ENCODE results near the gene CDK6. TPM values are rescaled to one million over a fixed set of nuclear protein-coding genes. Genes with fewer than 3 reads are reported as not detected.

CDK6 gene
- total RNA-seq, 1 donor from 2014 or later, result 24.8 TPM

DNA sequence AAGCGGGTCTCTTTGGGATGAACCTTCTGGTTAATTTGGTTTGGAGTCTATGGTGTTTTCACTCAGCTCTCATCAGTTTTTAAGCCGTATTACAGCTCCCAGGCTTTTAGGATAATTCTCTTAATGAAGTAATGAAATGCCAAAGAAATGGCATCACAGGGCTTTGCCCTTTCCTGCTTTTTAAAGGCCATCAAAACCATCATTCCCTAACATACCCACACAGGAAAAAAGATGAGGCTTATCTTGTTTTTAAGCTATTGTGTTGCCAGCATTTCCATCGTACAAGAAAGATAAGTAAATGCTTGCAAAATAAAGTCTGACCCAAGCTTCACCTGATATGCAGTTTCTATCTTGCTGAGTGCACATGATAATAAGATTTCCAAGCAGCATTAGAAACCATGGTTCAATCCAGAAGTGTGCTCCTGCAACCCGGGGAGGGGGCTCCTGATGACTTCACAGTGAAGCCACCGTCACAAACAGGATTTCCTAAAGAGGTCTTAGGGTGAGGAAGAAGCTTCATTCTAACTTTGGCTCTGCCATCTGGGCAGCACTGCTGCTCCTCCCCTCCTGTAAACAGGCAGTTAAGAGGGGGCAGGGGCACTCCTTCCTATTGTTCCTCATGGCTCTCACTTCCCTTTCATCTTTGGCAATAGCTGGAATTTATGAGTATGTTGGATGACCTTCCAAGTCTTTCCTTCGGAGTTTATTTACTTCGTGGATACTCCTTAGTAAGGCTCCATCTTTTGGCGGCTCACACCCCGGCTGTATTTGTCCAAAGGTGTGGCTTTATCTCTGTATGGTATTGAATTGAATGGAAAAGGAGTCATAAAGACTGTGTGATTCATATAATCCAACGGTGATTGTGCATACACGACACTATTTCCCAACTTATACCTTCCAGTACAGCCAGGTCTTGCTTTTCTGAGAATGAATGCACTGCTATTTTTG lies 191.0 kb downstream of the CDK6 start:
- DNase-seq (ENCODE audit: low spot score), result no peak

DNA sequence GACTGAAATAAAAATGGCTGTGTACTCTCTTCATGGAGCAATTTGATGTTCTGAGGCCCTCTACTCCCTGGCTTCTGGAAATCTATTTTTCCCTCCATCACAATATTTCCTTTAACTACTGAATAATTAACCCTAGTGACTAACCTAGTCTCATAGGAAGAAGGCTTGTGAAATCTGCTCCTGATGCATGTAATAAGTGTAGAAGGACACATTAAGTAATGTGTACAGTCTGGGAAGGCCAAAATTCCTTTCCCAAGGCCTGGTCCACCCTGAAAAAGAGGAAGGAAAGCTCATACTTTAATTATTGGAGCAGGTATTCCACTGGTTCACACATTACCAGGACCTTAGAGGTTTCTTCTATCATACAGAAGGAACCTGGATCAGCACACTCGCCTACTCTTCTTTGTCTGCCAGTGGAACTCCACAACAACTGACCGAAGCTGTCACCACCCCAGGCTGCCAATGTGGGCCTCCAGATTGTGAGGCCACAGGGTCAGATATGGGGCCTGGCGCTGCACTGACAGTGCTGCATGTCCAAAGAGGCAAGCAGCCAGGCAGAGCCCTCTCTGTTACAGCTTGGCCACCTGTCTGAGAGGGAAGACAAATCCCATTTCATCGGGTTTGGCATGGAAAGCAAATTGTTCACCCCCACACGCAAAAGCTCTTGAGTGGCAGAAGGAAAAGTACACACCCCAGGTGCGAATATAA lies 191.8 kb downstream of the CDK6 start:
- no peak for DNase-seq (ENCODE audit: low spot score)

DNA sequence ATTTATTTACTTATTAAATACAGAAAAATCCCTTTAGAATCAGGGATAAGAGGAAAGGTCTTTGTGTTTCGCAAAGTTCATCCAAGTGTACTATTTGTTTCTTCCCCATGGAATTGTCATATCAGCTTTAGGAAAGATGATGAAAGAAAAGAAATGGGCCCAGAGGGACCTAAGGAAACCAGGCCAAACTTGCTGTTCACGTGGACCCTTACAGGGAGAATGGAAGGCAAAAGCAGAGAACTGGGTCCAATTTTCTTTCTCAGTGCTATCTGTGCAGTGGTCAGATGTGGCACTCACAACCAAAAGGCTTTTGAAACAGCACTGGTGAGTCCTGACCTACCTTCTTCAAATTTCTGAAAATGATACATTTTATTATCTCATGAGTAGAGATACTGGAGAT lies 192.6 kb downstream of the CDK6 start:
- DNase-seq (ENCODE audit: low spot score), result no peak

DNA sequence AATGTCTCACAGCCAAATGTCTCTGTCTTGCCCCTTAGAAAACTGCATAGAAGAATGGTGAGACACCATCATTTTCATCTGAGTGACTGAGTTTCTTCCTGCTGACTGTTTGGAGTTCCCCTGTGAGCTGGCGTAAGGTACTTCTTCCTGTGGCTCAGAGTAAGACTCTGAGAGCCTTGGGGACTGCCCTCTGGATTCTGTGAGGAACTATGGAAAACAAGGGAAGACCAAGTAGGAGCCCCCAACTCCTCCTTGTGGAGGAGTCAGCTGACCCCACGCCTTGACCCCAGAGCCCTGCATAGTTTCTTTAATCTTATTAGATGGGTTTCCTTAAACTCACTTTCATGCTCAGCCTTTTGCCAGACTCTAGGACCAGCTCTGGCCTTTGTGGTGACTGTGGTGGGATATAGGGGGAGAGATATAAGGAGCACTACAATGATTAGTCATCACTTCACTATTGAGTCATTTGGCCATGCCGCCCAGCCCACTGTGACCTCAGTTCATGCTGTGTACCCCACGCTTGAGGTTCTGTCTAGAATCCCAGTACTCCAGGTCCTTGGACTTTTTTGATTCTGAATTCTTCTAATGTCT lies 194.4 kb downstream of the CDK6 start:
- DNase-seq (ENCODE audit: low spot score), result no peak

DNA sequence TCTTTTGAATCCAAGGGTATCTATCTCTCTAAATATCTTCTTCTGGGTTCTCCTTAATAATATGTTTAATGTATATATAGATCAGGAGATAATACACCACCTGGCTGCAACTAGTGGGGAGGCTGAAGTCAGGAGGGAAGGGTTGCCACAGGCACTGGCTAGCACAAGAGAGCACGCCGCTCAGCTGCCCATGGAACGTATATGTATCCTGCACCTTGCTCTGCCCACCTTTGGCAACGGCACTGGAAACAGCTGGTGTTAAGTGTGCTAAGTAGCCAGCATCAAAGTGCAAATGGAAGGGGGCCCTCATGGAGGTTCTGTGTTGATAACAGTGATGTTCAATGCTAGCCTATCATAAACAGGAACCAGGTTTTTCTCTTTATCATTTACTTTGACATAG lies 196.4 kb downstream of the CDK6 start:
- DNase-seq (ENCODE audit: low spot score), result no peak

DNA sequence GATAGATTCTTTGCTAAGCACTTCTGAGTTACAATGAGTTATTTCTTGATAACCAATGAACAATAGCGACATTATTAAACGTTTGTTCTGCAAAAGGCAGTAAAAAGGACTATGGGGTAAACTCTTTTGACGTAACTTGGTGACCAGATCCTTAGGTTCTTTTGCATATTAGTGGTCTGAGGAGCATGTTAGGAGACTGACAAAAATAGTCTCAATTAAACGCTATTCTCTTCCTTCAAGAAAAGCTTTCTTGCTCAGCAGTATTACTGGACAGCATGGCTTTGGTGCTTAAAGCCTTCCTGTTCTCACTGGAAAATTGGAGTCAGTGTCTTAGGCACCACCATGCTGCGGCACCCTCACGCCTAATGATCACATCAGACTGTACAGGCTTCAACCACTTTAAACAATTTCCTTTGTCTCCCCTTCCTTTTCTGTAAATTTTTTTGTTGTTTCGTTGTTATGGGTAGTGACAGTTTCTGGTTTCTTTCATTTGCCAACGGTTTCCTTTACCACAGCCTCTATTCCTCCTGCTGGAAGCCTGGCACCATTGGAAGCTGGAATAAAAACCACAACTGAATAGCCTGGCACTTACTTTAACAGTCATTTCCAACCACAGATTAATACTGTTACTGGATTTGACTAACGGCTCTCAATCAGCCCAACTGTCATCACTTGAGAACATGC lies 197.0 kb downstream of the CDK6 start:
- DNase-seq (ENCODE audit: low spot score), result no peak

DNA sequence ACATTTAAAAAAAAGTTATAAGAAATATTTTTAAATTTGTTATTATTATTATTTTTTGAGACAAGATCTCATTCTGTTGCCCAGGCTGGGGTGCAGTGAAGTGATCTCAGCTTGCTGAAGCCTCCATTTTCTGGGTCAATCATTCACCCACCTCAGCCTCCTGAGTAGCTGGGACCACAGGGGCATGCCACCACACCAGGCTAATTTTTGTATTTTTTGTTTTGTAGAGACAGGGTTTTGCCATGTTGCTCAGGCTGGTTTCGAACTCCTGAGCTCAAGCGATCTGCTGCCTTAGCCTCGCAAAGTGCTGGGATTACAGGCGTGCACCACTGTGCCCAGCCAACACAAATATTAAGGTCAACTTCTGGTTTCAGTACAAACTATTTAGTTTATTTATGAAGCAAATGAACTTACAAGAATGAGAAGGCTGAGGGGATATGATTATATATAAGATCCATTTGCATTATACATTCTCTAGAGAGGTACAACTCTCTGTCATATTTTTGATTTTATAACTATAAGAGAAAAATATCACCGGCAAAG lies 200.3 kb downstream of the CDK6 start:
- no peak for DNase-seq (ENCODE audit: low spot score)

DNA sequence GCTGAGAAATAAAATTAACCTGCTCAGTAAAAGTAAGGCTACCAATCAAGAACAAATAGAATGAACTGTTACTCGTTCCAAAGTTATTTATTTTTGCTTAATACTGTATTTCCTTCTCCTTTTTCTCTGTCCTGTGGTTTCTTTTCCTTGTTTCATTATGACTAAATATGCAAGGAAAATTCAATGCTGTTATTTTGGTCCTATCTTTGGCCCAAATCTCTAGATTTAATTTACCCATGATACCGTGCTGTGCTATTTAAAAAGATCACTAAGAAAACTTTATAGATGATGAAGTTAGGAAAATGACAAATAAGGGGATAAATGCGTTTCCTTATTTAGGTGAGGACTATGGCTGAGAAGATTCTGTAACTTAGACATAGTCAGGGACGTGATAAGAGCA lies 200.8 kb downstream of the CDK6 start:
- no peak for DNase-seq (ENCODE audit: low spot score)

DNA sequence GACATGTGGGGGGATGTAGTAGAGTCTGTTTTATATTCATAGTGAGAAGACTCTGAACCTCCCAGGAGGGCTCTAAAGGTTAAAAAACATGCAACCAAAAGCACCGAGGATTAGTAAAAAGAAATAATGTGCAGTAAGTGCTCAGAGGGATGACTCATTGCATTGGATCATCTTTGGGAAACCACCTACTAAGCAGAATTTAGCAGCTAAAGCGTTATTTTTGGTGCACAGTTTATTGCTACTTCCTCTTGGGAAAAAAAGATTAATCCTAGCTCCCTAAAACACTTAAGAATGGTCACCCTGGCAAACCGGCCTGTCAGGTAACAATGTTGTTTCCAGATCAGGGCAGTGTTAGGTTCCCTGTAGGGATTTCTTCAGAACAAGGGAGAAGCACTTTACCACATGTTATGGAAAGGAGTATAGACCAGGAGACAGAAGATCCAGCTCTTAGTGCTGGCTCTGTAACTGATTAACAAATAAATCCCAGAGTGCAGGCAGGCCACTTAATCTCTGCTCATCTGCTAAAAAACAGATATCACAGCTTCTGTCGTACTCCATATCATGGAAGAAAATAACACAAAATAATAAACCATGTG lies 201.4 kb downstream of the CDK6 start:
- DNase-seq (ENCODE audit: low spot score), result no peak

DNA sequence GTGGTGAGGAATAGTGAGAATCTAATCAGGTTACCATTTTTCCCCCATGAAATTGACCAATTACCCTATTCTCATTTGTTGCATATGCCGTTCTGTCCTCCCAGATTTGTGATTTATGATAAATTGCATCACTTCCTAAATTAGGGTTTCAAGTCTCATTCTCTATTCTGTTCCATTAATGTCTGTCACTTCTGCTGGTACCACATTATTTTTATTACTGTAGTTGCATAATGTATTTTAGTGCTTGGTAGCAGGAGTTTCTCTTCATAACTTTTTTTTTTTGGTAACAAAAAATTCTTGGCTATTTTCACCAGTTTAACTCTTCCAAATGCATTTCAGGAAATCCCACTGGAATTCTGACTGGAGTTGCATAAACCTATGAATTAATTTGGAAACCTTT lies 202.2 kb downstream of the CDK6 start:
- DNase-seq (ENCODE audit: low spot score), result no peak

DNA sequence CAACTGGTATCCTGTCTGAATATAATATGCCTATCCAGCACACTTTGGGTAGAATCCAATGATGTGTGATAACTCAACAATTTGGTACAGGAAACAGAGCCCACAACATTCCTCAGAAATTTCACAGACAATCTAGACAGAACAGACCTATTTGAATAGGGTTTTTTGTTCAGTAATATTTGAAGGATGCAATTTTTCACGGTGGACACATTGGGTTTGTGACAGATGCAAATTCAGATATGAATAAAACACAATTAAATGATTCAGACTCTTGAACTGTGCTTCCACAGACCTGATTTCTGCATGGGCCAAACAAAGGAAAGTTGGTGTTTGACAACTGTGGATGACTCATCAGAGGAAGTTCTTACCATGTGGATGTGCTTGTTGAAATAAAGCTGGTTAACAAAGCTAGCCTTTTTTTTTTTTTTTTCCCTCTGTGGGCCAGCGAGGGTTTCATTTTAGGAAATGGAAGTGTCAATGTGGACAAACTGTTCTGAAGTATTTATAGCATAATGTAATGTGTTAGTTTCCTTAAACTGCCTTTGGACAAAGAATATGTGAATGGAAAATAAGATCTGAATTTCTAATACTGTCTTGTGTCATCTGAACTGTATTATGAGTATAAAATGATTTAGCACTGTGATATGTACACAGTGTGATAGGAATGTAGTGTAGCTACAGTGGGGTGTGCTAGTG lies 203.0 kb downstream of the CDK6 start:
- DNase-seq (ENCODE audit: low spot score), result no peak

DNA sequence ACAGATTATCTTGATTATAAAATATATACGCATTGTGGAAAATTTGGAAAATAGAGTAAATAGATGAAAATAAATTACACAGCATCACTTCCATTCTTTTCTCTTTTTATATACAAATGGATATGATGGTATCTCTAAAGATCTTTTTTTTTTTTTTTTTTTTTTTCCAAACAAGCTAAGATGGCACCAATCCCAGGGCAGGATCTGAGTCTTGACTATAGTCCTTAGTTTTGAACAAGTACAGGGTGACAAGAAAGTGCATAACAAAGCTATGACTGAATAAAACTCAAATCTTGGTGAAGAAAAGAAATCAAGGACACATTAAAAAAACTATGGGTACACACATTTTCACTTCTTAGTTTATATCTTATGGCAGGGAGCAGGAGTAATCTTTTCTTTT lies 203.6 kb downstream of the CDK6 start:
- no peak for DNase-seq (ENCODE audit: low spot score)

DNA sequence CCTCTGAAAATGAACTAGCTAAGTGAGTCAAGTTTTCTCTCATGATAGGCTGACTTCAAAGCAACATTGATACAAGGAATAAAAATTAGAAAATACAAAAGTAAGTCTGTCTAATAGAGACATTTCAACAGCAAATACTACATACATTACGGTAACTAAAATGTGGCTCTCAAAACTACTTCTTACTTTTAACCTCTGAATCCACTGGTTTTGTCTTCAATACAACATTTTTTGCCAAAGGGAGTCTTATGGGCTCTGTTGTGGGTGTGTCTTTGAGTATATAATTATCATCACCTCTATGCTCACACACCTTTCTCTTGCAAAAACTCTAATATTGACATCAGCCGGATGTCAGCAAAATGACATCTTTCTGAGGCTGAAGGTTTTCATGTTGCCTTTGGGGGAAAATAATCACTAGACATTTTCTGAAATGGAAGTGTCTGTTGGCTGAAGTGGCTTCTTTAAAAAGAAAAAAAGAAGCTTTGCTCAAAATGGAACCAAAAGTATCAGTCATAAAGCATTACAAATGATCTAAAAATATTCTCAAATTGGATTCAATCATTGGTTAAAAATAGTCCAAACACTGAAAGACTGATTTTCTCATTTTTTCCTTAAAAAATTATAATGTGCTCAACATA lies 204.4 kb downstream of the CDK6 start:
- no peak for DNase-seq (ENCODE audit: low spot score)

DNA sequence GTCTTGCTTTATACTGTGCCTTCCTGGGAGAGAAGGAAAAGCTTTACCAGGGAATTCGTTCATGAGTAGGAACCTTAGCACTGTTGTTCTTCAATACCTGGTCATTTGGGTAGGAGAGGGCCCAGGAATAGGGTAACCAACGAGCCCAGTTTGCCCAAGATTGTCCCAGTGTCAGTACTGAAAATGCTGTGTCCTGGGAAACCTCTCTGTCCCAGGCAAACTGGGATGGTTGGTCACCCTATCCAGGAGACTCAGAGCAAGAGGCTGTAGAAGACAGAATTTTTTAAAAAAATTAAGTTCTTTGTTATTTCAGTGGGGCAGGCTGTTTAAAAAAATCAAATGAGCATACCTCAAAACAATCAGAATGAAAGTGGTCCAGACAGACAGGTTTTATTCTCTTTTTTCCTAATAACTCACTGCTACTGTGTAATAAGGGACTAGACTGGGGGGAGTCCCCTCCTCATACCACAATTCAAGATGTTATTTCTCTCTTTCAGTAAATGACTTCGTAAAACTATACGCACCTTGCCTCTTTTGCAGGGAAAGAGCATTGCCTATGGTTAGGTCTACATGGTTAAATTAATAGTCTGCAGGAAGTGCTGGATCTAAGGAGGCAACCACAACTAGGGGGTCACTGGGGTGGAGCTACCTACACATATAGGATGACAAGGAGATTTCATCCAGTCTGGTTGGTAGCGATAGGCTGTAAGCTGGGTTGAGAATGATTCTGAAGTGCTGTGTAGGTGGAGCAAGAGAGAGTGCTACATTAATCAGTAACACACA lies 205.1 kb downstream of the CDK6 start:
- no peak for DNase-seq (ENCODE audit: low spot score)

DNA sequence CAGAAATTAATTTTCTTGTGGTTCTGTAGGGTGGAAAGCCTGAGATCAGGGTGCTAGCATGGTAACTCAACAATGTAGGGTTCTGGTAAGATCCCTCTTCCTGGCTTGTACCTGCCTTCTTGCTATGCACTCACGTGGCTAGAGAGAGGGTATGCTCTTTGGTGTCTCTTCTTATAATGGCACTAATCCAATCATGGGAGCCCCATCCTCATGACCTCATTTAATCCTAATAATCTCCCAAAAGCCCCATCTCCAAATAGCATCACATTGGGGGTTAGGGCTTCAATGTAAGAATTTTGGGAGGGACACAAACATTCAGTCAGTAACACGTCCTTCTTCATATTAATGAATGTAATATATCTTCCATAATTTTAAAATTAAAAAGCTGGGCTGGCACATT lies 206.6 kb downstream of the CDK6 start:
- DNase-seq (ENCODE audit: low spot score), result no peak

DNA sequence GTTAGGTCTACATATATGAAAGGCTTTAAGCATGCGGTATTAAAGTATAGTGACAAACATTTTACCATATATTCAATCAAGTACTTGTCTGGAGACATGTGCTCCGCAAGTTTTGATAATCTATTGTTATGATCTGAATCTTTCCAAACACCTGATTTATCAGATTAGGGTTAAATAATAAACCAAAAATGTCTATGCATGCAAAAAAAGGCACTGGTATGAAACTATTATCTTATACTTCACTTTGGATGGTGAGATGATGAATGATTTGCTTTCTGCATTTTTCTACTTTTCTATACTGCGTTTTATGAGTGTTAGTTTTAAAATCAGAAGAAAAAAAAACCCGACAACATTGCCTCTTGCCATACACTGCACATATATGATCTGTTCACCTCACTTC lies 208.4 kb downstream of the CDK6 start:
- DNase-seq (ENCODE audit: low spot score), result no peak

DNA sequence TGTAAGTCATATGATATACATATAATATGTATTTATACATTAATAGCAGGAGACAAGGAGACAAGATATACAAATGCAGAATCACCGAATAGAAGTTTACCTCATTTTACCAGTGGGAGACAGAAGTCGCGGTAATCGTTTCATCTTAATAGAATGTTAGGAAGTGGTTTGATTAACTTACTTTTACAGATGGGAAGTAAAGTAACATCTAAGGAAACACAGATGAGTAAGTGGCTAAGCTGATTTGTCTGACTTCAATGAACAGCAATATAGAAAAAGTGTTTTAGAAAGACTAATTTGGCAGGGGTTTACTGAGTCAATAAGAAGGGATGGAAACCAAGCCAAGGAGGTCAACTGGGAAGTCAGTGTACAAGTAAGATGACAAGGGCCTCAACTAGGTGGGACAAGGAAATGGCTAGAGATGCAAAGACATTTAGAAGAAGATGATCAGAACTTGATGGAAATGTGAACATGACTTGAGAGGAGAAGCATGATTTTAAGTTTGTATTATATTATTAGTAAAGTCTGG lies 210.0 kb downstream of the CDK6 start:
- DNase-seq (ENCODE audit: low spot score), result no peak

DNA sequence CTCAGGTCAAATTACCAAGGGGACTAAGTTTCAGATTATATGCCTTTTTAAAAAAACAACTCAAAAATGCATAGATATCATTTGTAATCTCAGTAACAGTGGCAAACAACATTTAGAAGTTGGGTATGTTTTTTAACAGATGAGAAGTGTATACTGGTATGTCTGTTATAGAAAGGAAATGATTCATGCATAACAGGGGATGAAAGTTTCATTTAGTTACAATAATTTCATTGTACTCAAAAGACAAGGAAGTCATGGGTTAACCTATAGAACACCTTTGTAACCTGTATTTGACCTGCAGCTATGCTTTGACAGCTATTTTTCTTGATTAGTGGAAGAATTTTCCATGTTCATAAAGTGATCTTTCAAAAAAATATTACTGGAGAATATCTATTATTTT lies 210.8 kb downstream of the CDK6 start:
- no peak for DNase-seq (ENCODE audit: low spot score)

DNA sequence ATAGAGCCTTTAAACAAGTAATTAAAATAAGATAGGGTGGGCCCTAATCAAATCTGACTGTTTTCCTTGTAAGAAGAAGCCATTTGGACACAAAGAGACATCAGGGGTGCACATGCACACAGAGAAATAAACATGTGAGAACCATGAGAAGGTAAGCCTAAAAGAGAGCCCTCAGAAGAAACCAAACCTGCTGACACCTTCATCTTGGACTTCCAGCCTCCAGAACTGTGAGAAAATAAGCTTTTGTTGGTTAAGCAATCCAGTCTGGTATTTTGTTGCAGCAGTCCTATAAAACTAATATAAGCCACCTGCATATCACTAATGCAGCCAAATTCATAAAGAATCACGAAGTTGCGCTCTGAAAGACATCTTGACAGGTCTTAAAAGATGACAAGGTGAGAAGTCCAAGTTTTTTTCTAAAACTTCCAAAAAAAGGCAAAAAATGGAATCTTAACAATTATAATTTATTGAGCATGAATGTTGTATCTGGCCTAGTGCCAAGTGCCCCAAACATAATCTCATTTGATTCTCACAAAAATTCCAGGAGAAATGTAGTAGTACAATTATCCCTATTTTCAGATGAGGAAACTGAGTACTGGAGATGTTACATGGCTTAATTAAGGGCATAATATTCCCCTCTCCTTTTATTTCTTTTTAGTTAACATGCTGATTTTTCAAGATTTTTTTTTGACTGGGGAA lies 211.9 kb downstream of the CDK6 start:
- DNase-seq (ENCODE audit: low spot score), result no peak
